SK-N-SH treated with all-trans-retinoic acid at 6 μM for 48 hours (cell line): ENCODE data around the gene POU2F3.

Source experiments
- GLIS3 ChIP-seq: fragments of 250-450 bp; sonication (Bioruptor Pico); IDR thresholded peaks from 2 replicates; pipeline ENCODE4 v1.5.0; 2020; ENCODE audit warnings: mild to moderate bottlenecking, moderate library complexity
- TF ChIP-seq, protein P1 (sequence below): fragments of 250-450 bp; sonication (Bioruptor Pico); IDR thresholded peaks from 2 replicates; pipeline ENCODE4 v1.8.0; 2020; ENCODE audit warnings: mild to moderate bottlenecking, moderate library complexity, borderline replicate concordance

DNA sequence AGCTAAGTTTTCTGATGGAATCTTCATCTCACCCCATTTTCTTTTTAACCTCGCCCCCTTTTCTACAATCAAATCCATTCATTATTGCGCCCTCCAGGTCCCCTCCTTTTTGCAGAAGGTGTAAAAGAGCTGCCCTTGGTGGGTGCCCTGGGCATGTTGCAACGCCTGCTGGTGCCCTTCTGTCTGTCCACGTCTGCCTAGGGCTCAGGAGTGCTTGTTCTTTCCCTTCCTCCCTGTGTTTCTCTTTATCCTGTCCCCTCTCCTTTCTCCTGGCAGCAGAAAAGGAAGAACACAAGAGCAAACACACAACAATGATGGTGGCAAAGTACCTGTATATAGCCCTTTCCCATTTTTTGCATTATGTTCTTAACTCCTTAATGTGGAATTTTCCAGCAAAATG is 79.0 kb downstream of the POU2F3 start:
- TF ChIP-seq, protein P1, sequence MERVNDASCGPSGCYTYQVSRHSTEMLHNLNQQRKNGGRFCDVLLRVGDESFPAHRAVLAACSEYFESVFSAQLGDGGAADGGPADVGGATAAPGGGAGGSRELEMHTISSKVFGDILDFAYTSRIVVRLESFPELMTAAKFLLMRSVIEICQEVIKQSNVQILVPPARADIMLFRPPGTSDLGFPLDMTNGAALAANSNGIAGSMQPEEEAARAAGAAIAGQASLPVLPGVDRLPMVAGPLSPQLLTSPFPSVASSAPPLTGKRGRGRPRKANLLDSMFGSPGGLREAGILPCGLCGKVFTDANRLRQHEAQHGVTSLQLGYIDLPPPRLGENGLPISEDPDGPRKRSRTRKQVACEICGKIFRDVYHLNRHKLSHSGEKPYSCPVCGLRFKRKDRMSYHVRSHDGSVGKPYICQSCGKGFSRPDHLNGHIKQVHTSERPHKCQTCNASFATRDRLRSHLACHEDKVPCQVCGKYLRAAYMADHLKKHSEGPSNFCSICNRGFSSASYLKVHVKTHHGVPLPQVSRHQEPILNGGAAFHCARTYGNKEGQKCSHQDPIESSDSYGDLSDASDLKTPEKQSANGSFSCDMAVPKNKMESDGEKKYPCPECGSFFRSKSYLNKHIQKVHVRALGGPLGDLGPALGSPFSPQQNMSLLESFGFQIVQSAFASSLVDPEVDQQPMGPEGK, result no peak
- TF ChIP-seq GLIS3, result no peak
